Astrocyte of the spinal cord (primary cell): ENCODE data around the gene MAP1B.

Source experiments
- DNase-seq: peaks from one replicate; pipeline ENCODE4 v3.0.0; 2011; ENCODE audit warnings: low read depth, low spot score
- H3K4me3 ChIP-seq: 2 replicates; pipeline ENCODE4 v1.5.1; 2011; ENCODE audit warnings: low read depth, mild to moderate bottlenecking, low read length, moderate library complexity
- in situ Hi-C: cut with HindIII; loops from 2 replicates; pipeline ENCODE4 v1.10.0; 2017; ENCODE audit warnings: low sequenced_read_pairs
- TF ChIP-seq, protein P1 (sequence below): IDR thresholded peaks from 2 replicates; pipeline ENCODE4 v1.5.1; 2012; ENCODE audit warnings: low read depth, mild to moderate bottlenecking, low read length, inconsistent platforms

The MAP1B gene

DNA sequence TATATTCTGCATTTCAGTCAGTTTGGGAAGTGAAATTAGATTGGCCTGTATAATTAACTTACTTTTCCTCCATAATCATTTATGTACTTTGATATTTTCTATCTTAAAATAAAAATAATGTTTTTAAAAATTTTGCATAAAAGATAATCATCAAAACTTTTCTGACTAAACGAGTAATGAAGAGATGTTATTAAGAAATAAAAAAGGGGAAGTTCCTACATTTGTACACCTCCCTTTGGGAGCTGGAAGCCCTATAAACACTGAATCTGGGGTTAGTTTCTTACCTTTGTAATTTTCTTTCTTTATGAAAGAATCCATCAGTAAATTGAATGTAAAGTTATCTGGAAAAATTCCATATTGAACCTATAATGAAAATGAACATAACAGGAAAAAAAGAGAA is 126.6 kb downstream of the MAP1B start:
- no peak for DNase-seq
- TF ChIP-seq, protein P1, sequence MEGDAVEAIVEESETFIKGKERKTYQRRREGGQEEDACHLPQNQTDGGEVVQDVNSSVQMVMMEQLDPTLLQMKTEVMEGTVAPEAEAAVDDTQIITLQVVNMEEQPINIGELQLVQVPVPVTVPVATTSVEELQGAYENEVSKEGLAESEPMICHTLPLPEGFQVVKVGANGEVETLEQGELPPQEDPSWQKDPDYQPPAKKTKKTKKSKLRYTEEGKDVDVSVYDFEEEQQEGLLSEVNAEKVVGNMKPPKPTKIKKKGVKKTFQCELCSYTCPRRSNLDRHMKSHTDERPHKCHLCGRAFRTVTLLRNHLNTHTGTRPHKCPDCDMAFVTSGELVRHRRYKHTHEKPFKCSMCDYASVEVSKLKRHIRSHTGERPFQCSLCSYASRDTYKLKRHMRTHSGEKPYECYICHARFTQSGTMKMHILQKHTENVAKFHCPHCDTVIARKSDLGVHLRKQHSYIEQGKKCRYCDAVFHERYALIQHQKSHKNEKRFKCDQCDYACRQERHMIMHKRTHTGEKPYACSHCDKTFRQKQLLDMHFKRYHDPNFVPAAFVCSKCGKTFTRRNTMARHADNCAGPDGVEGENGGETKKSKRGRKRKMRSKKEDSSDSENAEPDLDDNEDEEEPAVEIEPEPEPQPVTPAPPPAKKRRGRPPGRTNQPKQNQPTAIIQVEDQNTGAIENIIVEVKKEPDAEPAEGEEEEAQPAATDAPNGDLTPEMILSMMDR: no peak
- in situ Hi-C loops: no loop called here
- H3K4me3 ChIP-seq: no peak overlapping the region

GRCh38 chr5:72234265-72234700 is 127.0 kb downstream of the MAP1B start:
- in situ Hi-C loops: no loop called here
- no peak overlapping the region for H3K4me3 ChIP-seq
- TF ChIP-seq, protein P1: no peak
- peak; percentile 77 for DNase-seq

DNA sequence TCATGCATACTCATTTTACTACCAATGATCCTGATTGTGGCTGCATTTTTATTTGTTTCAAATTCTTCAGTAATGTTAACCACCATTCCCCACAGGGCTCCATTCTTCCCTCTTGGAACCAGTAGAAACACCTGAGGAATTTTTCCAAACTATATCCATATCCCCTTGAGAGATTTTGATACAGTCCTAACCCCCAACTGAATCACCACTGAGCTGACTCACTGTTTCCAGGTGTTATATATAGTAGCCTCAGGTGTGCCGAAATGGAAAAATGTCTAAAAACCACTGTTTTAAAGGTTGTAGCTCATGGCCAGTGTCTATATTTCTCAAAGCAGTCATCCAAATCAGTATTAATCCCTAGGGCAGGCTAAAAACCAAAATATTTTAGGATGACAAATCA is 127.6 kb downstream of the MAP1B start:
- TF ChIP-seq, protein P1: no peak
- in situ Hi-C loops: no loop called here
- no peak overlapping the region for H3K4me3 ChIP-seq
- no peak for DNase-seq

DNA sequence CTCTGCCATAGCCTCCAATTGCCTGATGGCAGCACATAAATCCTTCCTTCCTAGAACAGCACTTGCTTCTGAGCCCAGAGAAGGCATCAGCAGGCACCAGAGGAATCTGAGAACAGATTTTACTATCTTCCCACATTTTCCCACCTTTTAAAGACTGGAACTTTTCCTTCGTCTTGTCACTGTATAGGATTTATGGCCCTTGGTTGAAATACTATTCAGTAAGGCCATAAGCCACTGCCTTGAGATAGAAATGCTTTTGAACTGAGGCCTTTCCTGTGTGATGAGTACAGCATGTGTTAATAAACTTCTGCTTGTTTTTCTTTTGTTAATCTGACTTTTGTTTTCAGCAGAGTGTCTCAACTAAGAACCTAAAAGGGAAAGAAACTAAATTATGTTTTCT is 128.4 kb downstream of the MAP1B start:
- DNase-seq: no peak
- no peak overlapping the region for H3K4me3 ChIP-seq
- in situ Hi-C loops: no loop called here
- TF ChIP-seq, protein P1: no peak

DNA sequence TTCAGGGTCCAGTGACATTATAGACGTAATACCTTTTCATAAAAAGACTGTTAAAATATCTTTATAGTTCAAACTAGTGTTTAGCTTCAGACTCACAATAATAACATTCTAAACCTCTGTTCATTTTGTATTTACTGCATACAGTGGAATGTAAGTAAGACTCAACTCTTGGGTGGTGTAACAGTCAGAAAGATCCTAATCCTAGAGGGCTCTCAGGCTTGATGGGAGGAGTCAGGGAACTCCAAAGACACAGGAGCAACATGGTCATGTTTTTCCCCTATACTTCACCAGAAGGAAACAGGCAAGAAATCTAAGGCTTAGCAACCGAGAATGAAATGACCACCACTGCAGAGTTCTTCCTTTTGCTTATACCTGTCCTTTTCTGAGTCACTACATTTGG is 130.1 kb downstream of the MAP1B start:
- H3K4me3 ChIP-seq: no peak overlapping the region
- in situ Hi-C loops: no loop called here
- TF ChIP-seq, protein P1: no peak
- no peak for DNase-seq

- H3K4me3 ChIP-seq: no peak overlapping the region
- TF ChIP-seq, protein P1: no peak
- DNase-seq: no peak
- in situ Hi-C loops: no loop called here
Observed at GRCh38 chr5:72237879-72238278, 130.6 kb downstream of the MAP1B start.
